Stimulated activated CD4-positive, alpha-beta T cell treated with anti-CD3 and anti-CD28 coated beads, Interleukin-4, amount 100 ng/mL, for 4 hours (primary cell): ENCODE results near the gene F8.
"Not testable (repeated sequence)": the region's sequence is repeated elsewhere in the genome, so short reads cannot be mapped to it uniquely, and the experiment has no call there.

Experiments used
- DNase-seq, 2 experiments: peaks; one replicate each; pipeline ENCODE4 v3.0.0-alpha.2; 2020

Gene F8

DNA sequence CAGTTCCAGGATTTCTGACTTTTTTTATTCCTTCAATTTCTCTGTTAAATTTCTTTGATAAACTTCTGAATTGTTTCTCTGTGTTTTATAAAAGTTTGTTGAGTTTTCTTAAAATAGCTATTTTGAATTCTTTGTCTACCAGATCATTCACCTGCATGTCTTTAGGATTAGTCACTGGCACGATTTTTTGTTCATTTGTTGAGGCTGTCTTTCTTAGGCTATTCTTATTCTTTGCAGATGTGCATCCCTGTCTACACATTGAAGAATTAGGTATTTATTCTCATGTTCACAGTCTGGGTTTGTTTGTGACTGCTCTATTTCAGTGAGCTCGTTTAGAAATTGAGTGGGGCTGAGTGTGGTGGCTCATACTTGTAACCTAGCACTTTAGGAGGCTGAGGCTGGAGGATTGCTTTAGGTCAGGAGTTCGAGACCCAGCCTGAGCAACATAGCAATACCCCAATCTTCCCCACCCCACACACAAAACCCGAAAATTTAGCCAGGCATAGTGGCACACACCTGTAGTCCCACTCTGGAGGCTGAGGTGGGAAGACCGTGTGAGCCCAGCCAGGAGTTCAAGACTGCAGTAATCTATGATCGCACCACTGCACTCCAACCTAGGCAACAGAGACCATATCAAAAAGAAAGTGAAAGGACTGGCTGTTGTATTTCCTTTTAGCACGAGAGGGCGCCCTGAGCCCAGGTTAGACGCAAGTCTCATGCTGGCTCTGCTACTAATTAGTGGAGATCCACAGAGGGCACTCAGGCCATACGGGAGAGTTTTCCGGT is 42.0 kb downstream of the F8 start:
- DNase-seq = peak; percentile 64 to 68

GRCh38 chrX:154979629-154980028 is 42.9 kb downstream of the F8 start:
- DNase-seq = no peak

DNA sequence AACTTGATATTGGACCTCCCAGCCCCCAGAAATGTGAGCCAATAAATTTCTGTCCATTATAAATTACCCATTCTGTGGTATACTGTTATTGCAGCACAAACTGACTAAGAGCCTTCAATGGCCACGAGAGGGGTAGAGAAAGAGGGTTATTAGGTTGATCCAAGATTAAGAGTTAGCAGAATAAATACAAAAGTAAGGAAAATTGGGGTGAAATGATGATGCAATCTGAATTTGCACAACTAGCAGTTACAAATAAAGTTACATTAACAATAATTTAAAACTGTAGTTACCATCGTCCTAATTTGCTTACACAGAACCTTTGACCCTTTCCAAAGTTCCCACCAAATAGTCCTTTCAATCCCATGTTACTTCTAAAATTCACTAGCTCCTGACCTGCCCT is 54.2 kb downstream of the F8 start:
- DNase-seq = no peak

DNA sequence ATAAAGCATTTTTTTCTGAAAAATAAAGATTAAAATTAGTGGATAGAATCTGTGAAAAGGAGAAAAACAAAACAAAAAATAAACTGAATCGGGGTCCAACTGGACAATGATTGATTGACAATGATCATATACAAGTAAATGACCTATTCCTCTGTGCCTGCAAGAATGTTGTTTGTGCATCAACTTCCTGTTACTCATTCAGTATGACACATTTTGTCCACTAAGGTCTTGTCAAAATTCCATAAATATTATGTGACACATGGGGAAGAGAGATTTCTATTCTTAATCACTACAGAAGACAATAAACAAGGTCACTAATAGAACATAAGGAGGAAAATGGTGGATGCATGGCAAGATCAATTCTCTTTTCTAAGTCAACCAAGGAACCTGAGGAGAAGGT is 54.9 kb downstream of the F8 start:
- DNase-seq = no peak

DNA sequence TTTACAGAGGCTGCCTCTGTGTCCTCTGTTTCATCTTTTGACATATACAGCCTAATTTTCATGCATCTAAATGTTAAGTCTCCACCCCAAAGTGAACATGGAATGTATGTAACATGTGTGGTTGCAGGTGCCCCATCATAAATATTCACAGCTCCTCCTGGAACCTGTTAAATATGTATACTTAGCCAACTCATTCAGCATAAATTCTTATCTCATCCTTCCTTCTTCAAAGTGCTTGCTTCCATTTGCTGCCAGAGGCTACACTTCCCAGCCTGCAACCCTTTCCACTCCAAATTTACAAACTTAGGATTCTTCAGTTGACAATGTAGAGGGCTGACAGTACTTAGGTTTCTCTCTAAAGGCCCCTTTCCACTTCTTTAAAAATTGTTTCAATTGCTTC is 60.6 kb downstream of the F8 start:
- no peak for DNase-seq

GRCh38 chrX:154955799-154956198 is 66.7 kb downstream of the F8 start:
- DNase-seq = not testable (repeated sequence)

GRCh38 chrX:154939265-154939664 is 83.3 kb downstream of the F8 start:
- not testable (repeated sequence) for DNase-seq

GRCh38 chrX:154924771-154925170 is 97.8 kb downstream of the F8 start:
- not testable (repeated sequence) for DNase-seq

DNA sequence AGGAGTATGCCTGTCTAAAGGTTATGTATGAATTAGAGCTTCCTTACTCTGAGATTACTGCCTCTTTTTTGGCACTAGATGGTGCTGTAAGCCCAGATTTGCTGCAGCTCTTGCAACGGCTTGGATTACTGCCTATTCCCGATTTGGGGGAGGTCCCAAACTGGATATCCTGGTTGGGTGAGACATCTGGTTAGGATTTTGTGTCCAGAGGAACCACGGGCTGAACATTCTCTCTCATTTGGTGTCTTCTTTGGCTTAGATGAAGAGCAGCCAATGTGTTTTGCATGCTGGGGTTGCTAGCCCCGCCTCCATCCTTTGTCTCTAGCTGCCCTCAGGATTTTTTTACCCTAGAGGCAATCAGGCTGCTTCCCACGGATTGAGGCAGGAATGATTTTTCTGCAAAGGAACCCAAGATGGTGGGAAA is 104.5 kb downstream of the F8 start:
- peak; percentile 1 to 5 for DNase-seq

- no peak for DNase-seq
Observed at GRCh38 chrX:154914052-154914451, 108.5 kb downstream of the F8 start.

- DNase-seq = not testable (repeated sequence)
Observed at GRCh38 chrX:154910528-154910927, 112.0 kb downstream of the F8 start.

- DNase-seq = not testable (repeated sequence)
Observed at GRCh38 chrX:154910048-154910447, 112.5 kb downstream of the F8 start.

DNA sequence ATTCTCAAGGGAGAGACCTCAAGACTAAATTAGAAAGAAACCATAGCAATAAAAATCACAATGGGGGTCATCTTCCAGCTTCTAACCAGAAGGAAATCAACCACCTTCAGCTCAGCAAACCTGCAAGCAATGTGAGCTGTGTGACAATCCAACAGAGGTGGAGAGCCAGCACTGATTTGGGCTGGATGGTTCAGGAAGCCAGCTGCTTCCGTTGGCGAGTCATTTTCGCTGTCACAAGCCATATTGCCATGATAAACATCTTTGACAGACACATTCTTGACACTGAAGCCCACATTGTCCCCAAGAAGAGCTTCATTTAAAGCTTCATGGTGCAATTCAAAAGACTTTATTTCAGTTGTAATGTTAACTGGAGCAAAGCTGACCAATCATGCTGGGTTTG is 113.7 kb downstream of the F8 start:
- no peak for DNase-seq

- no peak for DNase-seq
Observed at GRCh38 chrX:154902408-154902807, 120.1 kb downstream of the F8 start.

DNA sequence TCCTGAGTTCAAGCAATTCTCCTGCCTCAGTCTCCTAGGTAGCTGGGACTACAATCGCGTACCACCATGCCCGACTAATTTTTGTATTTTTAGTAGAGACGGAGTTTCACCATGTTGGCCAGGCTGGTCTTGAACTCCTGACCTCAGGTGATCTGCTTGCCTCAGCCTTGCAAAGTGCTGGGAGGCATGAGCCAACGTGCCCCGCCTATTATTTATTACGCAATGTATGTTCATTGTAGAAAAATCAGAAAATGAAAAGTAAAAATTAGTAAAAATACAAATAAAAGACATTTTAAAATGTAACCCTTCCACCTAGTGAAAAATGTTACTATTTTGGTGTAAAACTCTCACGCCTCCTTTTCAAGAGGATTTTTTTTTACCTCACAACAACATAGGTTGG is 122.2 kb downstream of the F8 start:
- no peak for DNase-seq

DNA sequence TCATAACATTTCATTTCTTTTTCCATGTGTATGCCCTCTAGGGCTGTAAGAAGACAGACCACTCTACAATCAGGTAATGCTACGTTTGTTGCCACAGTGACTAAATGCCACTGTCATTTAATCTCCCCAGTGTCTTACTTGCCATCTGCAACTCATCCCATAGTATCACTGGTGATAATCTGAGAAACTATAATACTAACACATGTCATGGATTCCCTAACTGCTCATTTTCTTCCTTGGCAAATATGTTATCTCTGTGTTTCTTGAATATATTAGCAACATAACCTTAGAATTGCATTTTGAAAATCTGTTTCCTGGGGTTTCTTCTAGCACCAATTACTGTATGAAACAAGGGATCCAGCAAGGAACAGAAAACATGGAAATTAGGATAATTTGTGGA is 130.2 kb downstream of the F8 start:
- no peak for DNase-seq

DNA sequence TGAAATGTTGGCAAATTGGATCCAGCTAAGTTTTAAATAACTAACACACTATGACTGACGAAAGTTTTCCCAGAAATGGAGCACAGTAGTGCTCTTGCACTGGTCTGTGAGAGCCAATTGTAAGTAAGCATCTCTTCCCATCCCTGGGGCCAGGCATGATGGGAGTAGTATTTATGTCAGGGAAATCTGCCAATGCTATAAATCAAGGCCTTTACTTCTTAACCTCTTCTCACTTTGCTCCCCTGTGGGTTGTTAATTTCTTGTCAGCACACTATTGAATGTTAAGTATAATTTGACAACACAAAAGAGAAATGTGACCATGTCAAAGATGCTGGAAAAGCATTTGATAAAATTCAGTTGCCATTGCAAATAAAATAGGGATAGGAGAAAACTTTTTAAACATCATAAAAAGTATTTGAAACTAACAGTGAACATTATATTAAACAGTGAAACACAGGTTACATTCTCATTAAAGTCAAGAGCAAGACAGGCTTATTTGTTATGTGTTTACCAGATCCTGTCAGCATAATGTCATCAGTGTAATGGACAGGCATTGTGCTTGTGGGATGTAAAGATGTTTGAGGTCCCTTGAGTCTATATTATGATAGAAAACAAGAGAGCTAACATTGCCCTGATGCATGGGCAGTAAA is 131.4 kb downstream of the F8 start:
- no peak for DNase-seq

DNA sequence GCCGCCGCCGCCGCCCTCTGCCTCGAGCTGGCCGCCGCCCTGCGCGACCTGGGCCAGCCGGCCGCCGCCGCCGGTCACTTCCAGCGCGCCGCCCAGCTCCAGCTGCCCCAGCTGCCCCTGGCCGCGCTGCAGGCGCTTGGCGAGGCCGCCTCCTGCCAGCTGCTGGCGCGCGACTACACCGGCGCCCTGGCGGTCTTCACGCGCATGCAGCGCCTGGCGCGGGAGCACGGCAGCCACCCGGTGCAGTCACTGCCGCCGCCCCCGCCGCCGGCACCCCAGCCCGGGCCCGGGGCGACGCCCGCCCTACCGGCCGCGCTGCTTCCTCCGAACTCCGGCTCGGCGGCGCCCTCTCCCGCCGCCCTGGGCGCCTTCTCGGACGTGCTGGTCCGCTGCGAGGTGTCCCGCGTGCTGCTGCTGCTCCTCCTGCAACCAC is 135.7 kb downstream of the F8 start:
- not testable (repeated sequence) for DNase-seq

DNA sequence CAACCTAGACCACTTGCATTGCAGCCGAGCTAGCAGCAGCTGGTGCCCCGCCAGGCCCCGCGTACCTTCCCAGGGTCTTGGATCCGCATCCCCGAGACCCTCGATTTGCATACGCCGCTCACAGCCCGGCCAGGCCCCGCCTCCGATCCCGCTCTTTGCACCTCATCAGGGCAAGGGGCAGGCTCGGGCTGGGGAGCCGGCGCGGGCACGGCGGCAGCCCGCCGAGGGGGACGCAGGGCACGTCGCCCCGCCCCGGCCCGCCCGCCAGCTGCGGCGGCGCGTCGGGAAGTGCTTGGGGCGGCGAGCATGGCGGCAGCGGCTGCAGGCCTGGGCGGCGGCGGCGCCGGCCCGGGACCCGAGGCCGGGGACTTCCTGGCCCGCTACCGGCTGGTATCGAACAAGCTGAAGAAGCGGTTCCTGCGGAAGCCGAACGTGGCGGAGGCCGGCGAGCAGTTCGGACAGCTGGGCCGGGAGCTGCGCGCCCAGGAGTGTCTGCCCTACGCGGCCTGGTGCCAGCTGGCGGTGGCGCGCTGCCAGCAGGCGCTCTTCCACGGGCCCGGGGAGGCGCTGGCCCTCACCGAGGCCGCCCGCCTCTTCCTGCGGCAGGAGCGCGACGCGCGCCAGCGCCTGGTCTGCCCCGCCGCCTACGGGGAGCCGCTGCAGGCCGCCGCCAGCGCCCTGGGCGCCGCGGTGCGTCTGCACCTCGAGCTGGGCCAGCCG is 136.3 kb downstream of the F8 start, which contains the start of gene F8A1:
F8A1 (plus strand) TSS at position 287 of the 720 bp plus-strand sequence; CDS start at position 307, 20 bp downstream.
- peak; percentile 36 to 43 for DNase-seq

DNA sequence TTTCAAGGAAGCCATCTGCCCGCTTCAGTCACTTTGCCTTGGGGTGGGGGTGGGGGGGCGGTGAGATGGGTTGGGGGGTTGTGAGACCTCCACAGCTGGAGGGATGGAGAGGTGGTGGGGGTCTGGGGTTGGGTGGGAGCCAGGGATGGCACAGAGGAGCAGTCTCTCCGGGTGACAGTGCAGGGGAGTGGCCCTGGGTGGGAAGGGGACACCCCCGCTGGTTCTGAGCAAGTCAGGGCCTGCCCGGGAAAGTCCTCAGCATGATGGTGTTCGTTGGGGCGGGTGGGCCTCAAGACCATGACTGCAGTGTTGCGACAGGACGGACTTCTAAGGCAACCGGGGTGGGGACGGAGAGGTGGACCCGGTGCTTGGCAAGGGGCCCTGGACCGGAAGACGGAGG is 137.0 kb downstream of the F8 start:
- not testable (repeated sequence) for DNase-seq

- not testable (repeated sequence) for DNase-seq
Observed at GRCh38 chrX:154885057-154885456, 137.5 kb downstream of the F8 start.

DNA sequence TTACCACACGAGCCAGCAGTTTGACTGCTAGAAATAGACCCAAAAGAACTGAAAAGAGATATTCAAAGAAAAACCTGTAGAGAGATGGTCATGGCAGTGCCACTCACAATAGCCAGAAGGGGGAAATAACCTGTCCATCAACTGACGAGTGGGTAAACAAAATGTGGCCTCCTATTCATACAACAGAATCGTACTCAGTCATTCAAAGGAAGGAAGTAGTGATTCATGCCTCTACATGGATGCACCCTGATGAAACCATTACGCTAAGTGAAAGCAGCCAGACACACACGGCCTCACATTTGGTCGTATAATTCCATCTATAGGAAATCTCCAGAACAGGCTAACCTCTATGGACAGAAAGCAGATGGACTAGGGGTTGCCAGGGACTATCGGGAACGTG is 138.5 kb downstream of the F8 start:
- DNase-seq = not testable (repeated sequence)

GRCh38 chrX:154873329-154873728 is 149.2 kb downstream of the F8 start:
- DNase-seq = no peak

- not testable (repeated sequence) for DNase-seq
Observed at GRCh38 chrX:154868522-154868921, 154.0 kb downstream of the F8 start.
